Stimulated activated CD4-positive, alpha-beta T cell treated with anti-CD3 and anti-CD28 coated beads, Interleukin-1b, Interleukin-23, amount 100 ng/mL, for 4 hours (primary cell): Measurements from ENCODE around the gene TF.
"Not testable (repeated sequence)": the region's sequence is repeated elsewhere in the genome, so short reads cannot be mapped to it uniquely, and the experiment has no call there.

Experiments used
- DNase-seq, 2 donors: peaks; one replicate each; pipeline ENCODE4 v3.0.0-alpha.2; 2020; ENCODE audit warnings: low read depth in 2 of 2

Gene TF

DNA sequence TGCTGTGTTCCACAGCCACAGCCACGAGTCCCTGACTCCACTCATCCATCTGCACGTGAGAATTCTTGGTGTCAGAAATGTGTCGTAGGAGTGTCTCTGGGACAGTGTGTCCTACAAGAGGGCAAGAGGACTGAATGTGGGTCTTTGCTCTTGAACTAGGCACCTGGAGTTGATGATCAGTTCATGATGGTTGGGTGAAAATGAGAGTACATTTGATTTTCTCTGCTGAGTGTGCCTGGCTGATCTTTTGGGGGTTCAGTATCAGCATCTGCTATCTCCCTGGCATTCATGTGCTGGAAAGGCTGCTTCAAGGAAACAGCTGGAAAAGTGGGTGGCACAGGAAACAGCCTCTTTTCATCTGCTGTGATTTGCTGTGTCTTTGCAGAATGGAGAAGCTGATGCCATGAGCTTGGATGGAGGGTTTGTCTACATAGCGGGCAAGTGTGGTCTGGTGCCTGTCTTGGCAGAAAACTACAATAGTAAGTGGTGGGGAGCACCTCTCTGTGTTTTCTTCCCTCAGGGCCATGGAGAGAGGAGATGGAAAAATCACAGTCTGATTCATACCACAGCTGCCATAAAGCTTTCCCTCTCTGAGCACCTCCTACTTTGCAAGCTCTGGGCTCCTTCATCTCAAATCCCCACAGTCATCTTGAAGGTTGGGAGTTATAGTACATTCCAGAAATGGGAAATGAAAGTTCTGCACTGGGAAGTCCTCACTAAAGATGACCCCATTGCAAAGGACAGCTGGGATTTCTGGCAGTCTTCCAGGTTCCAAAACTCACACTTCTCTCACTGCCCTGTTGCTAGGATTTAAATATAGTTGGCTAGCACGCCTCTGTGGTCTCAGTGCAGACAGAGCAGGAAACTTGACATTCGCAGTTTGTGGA lies 17.8 kb downstream of the TF start:
- DNase-seq: no peak

DNA sequence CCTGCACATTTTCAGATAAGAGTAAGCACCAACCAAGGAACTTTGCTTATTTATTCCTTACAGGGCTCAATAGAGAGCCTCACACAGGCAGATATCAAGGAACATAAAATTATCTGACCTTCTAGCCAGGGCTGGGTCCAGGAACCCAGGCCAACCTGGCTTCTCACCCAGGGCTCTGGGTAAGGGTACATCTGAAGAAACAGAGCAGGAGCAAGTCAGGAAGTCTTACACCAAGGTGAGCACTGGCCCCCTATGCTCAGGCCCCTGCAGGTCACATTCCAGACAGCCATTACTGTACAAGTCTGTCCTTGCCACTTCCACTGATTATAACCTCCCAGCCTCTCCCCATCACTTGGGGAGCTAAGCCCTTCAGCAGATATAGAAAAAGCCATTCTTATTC lies 19.1 kb downstream of the TF start:
- DNase-seq: no peak

DNA sequence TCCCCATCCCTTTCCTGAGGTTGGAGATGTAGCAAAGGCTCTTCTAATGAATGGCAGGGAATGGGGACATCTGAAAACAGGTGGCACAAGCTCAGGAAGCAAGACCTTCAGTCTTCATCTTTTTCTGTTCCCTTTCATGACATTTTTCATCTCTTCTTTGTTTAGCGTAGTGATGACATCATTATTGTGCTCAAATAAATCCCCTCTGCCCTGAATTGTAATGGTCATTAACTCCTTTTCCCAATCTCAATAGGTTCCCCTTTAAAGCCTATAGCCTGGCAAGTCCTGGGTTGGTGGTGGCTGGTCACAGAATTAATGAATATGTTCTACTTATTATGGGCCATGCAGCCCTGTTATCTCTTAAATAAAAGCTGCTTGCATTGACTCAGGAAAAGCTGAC lies 21.4 kb downstream of the TF start:
- no peak for DNase-seq

DNA sequence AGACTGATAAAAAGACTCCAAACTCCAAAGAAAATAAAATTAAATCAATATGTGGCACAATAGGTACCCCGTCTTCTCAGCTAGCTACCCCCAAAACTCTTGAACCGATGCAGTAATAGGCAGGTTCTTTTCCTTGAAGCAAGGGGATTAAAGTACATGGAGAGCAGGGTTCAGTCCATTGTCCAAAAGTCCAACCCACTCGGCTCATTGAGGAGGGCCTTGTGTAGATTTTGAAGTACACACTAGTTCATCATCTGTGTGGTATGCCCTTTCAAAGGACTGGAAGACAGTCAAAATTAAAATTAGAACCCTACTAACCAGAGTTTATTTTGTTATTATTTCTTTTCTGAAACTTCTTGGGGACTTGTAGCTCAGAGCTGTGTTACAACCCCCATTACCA lies 23.3 kb downstream of the TF start:
- no peak for DNase-seq

DNA sequence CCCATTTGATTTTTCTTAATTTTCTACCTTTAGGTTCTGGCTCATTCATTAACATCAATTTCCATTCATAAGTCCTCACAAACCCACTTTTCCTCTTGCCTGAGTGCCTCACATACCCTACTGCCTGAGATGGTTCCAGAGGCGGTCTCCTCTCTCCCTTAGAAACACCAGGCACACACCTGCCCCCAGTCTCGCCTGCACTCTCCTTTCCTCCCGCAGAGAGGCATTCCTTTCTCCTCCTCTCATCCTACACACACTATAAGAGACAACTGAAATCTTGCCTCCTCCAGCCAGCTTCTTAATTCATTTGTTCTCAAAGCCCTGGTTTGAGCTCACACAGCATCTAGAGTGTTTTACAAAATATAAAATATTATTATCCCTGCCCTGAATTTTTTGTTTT lies 27.5 kb downstream of the TF start:
- DNase-seq: no peak

DNA sequence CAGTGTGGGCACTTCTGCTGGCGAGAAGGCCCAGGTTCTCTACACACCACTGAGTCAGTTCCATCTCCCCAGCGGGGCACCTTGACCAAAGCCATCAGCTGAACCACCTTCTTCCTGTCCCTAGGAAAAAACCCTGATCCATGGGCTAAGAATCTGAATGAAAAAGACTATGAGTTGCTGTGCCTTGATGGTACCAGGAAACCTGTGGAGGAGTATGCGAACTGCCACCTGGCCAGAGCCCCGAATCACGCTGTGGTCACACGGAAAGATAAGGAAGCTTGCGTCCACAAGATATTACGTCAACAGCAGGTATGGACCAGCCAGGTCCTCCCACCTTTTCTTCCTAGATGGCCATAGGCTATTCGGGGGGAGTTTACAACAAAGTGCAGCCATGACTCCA lies 29.1 kb downstream of the TF start:
- DNase-seq: no peak

DNA sequence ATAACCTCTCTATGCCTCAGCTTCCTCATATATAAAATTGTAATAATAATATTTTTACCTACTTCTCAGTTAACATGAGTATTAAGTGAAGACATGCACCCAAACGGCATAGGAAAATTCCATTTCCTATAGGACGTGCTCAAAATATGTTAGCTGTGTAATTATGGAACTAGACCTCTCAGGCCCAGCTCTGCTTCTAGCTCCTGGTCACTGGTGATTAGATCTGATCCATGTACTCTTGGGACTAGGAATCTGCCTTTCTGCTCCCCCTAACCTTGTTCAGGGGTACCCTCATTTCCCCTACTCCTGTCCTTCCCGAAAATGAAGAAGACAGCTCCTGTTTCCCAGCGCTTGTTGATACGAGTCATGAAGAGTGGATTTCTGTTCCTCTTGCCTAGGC lies 29.6 kb downstream of the TF start:
- no peak for DNase-seq

DNA sequence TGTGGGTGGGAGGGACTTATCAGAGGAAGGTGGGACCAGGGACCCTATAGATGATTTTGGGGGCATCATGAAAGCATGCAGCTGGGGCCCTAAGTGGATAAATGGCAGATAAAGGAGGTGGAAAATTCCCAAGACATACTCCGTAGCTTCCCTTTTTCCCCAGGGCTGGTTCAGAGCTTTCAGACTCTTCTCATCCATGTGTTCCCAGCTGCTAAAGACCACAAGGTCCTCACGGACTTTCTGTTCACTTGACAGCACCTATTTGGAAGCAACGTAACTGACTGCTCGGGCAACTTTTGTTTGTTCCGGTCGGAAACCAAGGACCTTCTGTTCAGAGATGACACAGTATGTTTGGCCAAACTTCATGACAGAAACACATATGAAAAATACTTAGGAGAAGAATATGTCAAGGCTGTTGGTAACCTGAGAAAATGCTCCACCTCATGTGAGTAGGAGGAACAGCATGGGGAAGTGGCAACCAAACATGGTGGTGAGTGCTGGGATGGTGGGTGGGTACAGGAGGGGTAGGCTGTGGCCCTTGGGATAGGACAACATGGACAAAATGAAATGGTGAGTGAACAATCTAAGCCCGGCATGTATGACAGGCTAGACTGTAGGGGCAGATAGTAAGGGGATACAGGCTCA lies 30.7 kb downstream of the TF start:
- DNase-seq: no peak

DNA sequence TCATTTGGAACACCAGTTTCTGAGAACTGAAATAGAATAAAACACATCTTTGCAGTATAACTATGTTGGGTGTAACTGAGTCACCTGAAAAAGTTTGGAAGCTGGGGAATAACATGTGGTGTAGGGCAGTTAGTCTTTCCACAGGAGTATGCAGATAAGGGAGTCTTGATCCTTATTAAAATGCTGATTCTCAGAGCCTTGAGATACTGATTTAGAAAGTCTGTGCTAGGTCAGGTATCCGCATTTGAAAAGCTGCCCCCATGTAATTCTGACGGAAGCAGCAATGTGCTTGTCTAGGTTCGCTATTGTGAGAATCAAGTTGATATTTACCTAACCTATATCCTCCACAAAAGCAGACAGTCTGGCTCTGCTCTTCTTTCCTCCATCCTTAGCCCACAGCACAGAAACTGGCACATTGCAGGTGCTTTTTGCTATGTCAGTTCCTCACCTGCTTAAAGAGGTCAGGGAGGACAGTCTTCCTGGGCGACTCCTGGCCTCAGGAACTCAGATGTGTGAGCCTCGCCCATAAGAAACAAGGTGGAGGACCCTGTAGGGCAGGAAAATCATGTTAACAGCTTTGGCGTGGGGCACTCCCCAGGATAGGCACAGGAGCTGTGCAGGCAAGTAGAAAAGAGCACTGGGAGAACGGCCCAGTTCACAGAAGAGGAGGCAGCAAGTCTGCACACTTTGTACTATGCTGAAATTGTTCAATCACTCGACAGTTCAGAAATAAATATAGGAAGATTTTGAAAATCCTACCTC lies 31.8 kb downstream of the TF start:
- DNase-seq: no peak

DNA sequence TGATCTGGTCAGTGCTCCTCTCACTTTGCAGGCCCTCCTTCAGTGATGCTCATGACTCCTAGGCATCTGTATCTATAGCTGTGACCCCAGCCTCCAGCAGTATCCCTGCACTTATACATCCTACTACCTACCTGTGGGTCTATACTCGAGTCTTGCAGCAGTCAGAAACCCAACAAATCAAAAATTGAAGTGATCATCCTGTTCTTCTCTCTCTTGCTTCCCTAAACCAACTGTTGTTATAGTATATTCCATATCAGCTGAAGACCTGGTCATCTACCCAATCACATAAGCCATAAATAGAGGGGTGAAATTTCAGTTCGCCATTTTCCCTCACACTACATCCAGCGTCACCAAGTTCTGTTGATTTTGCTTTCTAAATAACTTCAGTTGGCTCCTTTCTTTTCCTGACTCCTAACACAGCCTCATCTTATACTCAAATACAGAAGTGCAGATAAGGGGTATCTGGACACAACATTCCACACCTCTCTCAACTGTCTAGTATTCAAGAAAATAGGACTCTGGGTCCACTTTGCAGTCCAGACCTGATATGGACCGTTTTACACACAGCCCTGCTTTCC lies 33.5 kb downstream of the TF start:
- DNase-seq: no peak

DNA sequence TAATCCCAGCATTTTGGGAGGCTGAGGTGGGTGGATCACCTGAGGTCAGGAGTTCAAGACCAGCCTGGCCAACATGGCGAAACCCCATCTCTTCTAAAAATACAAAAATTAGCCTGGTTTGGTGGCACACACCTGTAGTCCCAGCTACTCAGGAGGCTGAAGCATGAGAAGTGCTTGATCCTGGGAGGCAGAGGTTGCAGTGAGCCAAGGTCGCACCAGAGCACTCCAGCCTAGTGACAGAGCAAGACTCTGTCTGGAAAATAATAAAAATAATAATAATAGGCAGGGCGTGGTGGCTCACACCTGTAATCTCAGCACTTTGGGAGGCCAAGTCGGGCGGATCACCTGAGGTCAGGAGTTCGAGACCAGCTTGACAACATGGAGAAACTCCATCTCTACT lies 34.6 kb downstream of the TF start:
- not testable (repeated sequence) for DNase-seq

DNA sequence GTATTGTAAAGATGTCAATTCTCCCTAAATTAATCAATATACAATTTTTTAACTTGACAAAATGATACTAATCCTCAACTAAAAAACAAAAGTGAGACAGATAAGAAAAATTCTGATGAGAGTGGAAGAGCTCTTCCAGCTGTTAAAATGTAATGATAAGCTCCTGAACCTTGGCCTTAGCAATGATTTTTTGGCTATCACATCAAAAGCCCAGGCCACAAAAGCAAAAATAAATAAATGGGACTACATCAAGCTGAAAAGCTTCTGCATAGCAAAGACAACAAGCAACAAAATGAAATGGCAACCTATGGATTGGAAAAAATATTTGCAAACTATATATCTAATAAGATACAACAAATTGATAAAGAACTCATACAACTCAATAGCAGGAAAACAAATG lies 35.4 kb downstream of the TF start:
- DNase-seq: no peak

DNA sequence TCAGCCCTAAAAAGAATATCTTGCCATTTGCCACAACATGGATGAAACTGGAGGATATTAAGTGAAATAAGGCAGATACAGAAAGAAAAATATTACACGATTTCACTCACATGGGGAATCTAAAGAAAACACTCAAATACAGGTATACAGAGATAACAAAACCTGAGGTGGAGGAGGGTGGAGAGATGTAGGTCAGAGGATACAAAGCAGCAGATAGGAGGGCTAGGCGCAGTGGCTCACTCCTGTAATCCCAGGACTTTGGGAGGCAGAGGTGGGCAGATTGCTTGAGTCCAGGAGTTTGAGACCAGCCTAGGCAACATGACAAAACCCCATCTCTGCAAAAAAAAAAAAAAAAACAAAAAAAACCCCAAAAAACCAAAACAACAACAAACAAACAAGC lies 36.3 kb downstream of the TF start:
- DNase-seq: no peak

DNA sequence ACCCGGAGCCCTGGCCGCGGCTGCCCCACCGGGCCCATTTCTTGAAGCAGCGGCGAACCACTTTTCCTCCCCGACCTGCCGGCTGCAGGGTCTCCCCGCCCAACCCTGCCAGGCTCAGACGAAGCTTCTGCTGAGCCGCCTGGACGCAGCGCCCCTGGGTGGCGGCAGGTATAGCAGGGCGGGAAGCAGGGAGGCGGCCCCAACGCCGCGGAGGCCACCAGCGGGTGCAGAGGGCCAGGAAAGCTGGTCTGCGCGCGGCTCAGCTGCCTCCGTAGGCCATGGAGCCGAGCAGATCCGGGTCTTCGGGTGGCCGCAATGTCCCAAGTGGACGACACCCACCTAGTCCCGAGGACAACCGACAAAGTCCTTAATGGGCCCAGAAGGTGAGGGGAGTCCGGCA lies 37.6 kb downstream of the TF start:
- no peak for DNase-seq

DNA sequence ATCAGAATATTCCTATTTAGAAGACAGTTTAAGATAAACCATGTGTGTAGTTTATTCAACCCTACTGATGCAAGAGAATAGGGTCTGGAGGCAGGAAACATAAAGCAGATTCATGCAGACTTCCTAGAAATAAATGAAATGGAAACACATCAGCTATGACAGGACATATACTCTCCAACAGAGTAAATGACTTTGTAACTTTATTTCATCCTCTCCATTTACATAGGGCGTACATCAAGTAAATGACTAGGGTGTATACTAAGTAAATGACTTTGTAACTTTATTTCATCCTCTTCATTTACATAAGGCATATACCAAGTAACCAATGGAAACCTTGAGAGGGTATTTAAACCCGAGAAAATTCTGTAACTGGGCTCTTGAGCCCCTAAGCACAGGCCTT lies 41.8 kb downstream of the TF start:
- no peak for DNase-seq

DNA sequence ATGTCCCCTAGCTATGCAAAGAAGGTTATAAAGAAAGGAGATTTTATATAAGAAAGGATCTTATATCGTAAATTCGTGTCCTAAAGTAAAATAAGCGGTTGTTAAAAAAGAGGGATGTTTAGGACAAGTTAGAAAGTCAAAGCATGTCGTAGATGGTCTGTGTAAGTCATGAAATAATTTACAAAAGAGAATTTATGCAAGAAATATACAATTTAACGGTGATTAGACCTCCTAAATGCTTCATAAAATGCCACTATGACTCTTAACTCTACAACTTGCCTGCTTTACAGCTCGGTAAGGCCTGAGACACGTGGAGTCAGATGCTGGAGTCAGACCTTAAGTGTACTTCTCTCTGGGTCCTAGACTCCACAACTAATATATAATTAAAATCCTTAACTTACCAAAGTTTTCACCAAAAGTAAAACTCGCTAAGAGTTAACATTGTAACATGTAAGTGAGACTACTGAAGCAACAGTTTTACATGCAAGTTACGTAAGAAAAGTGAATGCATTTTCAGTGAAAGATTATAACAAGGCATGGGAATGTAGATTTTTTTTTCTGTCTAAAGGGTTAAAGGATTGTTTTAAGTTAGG lies 46.1 kb downstream of the TF start:
- no peak for DNase-seq

DNA sequence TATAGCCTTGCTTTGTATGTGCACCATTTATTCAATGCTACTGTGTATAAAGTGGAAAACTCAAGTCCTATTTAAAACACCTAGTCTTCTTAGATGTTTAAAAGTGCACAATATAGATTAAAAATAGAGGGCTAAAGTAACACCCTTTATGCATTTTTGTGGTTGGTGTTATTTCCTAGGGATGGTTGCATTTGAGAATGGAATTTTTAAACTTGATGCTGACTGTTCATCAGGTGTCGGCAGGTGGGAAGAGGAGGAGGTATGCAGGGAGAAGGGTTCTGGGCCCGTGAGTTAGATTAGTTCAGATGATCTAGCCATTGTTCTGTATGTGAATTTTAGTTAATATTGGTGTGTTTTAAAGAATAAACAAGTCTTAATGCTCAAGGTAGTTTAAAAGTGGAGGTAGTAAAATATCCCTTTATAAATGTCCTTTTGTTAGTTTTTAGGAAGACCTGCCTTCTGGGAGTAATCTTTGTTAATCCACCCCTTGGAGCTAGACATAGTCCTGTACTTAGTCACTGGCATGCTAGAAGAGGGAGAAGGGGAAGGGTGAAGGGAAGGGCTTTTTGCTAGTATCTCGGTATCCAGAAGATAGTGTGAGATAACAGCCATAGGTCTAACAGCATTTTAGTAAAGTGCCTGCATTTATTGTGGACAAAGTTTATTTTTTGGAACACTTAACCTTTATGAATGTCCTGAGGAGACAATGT lies 51.4 kb downstream of the TF start:
- DNase-seq: no peak

DNA sequence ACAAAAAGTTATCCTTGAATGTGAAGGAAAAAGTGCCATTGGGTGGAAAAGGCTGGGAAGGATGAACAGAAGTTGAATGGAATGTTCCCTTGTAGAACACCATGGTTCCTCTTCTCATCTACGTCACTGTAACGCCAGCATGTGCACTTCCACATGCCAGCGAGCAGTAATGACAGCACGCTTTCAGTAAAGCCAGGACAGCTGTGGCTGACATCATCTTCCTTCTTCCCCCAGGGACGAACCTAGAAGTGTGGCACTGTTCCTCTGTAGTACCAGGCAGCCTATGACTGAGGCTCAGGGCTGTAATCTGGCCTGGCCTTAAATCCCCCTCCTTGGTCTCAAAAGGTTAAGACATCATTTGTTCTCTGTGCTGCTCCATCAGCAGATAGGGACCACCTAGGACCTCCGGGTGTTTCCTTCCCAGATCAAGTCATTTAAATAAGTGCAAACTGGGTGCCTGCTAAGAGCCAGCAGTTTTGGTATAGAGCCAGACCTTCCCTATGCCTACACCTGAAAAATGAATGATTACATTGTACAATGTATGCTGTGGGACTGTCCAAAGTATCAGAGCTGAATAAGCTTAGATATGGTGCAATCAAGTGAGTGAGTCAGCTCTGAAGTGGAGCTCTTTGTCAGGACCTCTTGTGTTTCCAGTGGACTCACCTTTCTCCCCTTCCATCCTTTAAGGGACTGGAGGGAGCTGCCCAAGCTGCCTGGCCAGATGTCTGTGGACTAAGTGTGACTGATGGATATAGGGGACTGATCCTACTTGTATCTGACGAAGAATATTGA lies 53.8 kb downstream of the TF start:
- DNase-seq: no peak

DNA sequence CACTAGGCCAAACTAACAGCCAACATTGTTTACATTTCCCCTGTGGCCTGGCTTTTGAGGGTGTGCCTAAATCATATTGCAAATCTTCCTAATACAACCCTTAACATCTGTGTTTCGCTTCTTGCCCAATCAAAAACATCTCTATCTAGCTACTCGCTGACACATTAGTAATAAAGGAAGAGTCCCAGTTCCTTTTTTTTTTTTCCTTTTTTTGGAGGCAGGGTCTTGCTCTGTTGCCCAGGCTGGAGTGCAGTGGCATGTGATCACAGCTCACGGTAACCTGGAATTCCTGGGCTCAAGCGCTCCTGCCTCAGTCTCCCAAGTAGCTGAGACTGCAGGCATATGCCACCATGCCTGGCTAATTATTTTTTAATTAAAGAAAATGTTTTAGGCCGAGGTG lies 57.3 kb downstream of the TF start:
- DNase-seq: no peak

DNA sequence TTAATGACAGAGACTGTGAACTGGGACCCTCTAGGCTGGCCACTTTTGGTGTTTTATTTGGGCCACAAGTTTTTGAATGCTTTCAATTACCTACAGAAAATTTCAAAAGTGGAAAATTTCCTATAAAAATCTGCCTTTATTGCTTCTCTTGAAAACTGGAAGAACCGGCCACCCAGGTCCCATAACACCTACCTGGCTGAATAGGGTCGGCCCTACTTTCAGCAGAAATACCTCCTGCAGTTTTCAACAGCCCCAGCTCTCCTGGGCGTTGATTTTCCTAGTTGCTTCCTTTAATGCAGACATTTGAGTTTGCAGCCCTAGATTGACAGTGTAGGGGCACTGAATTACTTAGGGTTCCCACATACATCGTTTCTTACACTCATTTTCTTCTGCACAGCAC lies 58.7 kb downstream of the TF start:
- DNase-seq: no peak

DNA sequence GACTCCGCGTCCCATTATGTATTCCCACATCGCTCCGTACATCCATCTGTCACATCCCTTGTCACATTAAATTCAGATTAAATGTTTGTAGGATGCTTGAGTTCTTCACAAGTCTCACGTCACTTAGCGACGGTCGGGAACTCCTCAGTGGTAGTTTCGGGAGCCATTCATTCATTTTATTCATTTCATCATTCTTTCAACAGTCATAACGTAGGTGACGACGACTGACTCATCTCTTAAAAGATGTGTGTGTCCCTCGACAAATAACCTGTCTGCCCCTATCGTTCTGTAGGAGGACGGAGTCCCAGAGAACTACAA lies 59.1 kb downstream of the TF start:
- DNase-seq: no peak
